Endothelial cell of umbilical vein (primary cell): ENCODE results near the gene MFAP4. TPM values are rescaled to one million over a fixed set of nuclear protein-coding genes. Genes with fewer than 3 reads are reported as not detected.

Experiments used
- BruUV-seq: library from RNA; stranded (reverse); fragments of 400-500 nt; replicated peaks from 2 replicates; lab custom pipeline; 2021; lab: Mats Ljungman, UMichigan
- CTCF ChIA-PET: fragments of 300-600, 350-600 bp; sonication (Branson Sonifier 250); formaldehyde crosslinking; loops from one replicate; lab custom pipeline; 2021; ENCODE audit warnings: antibody characterized with exemption, inconsistent platforms; lab: Charles Lee
- POLR2A ChIA-PET: fragments of 300-600, 350-600 bp; sonication (Branson Sonifier 250); formaldehyde crosslinking; loops from one replicate; lab custom pipeline; 2021; ENCODE audit warnings: antibody characterized with exemption, inconsistent platforms; lab: Charles Lee
- DNase-seq: peaks from one replicate; pipeline ENCODE4 v3.0.0-alpha.2; 2011; ENCODE audit warnings: low read depth, low spot score
- FAIRE-seq: peaks from 2 replicates; lab custom pipeline; 2011; peaks lifted over from hg19 to GRCh38; lab: Jason Lieb, UNC
- H2AFZ ChIP-seq: 2 replicates; pipeline ENCODE4 v1.6.0; 2012; ENCODE audit warnings: low read depth, low read length, control low read depth, inconsistent platforms
- H3K27ac ChIP-seq: 2 replicates; pipeline ENCODE4 v1.5.1; 2011; ENCODE audit warnings: low read depth, mild to moderate bottlenecking, control low read depth, low read length, moderate library complexity; ENCODE audit not compliant: insufficient read depth
- H3K27me3 ChIP-seq, 2 experiments: 2 replicates each; pipeline versions ENCODE4 v1.6.0 to v1.6.1; 2011; ENCODE audit warnings: low read length in 2 of 2, mixed read lengths in 1 of 2; ENCODE audit not compliant: control insufficient read depth in 2 of 2, insufficient read depth in 2 of 2
- H3K36me3 ChIP-seq, 2 experiments: 2 replicates in 1 of 2; 3 replicates in 1 of 2; pipeline ENCODE4 v1.5.1; 2011; ENCODE audit warnings: low read length in 2 of 2, mild to moderate bottlenecking in 1 of 2, moderate library complexity in 1 of 2; ENCODE audit not compliant: control insufficient read depth in 2 of 2, insufficient read depth in 2 of 2; ENCODE audit errors: extremely low read depth in 1 of 2
- H3K4me1 ChIP-seq: 3 replicates; pipeline ENCODE4 v1.5.1; 2011; ENCODE audit warnings: mild to moderate bottlenecking, low read length; ENCODE audit not compliant: control insufficient read depth, insufficient read depth; ENCODE audit errors: extremely low read depth
- H3K4me2 ChIP-seq: 2 replicates; pipeline ENCODE4 v1.6.1; 2011; ENCODE audit warnings: low read length, control low read depth, mixed read lengths; ENCODE audit not compliant: insufficient read depth
- H3K4me3 ChIP-seq, 3 experiments: fragments of 200-600 bp in 1 of 3; sonication (generic), shearing (Covaris generic) in 1 of 3; replicated peaks in 1 of 3; 2 replicates each; pipeline ENCODE4 v1.5.1; 2011 to 2016; ENCODE audit warnings: control low read depth in 3 of 3, low read length in 3 of 3, mild to moderate bottlenecking in 2 of 3, inconsistent platforms in 1 of 3, low read depth in 1 of 3, moderate library complexity in 1 of 3; ENCODE audit not compliant: insufficient read depth in 1 of 3
- H3K79me2 ChIP-seq: 2 replicates; pipeline ENCODE4 v1.6.0; 2012; ENCODE audit warnings: low read length, inconsistent platforms; ENCODE audit not compliant: control insufficient read depth, insufficient read depth
- H3K9ac ChIP-seq: replicated peaks from 2 replicates; pipeline ENCODE3; 2011; ENCODE audit warnings: low read length, control low read depth; ENCODE audit not compliant: insufficient read depth; ENCODE audit errors: extremely low read depth
- H3K9me1 ChIP-seq: replicated peaks from 3 replicates; pipeline ENCODE4 v1.6.0; 2011; ENCODE audit warnings: mild to moderate bottlenecking, low read length; ENCODE audit not compliant: control insufficient read depth, insufficient read depth; ENCODE audit errors: extremely low read depth
- H3K9me3 ChIP-seq: replicated peaks from 2 replicates; pipeline ENCODE4 v1.5.1; 2012; ENCODE audit warnings: low read length, inconsistent platforms; ENCODE audit not compliant: control insufficient read depth, insufficient read depth
- H4K20me1 ChIP-seq: replicated peaks from 2 replicates; pipeline ENCODE3; 2011; ENCODE audit warnings: mild to moderate bottlenecking, low read length; ENCODE audit not compliant: control insufficient read depth, insufficient read depth; ENCODE audit errors: extremely low read depth
- CTCF ChIP-seq, 2 donors: IDR thresholded peaks; 1 replicate in 1 of 2; 2 replicates in 1 of 2; pipeline ENCODE4 v1.5.1; 2011; ENCODE audit warnings: low read length in 2 of 2, mild to moderate bottlenecking in 2 of 2, moderate library complexity in 2 of 2, control low read depth in 1 of 2, inconsistent platforms in 1 of 2, low read depth in 1 of 2; ENCODE audit not compliant: insufficient read depth in 1 of 2; ENCODE audit errors: extremely low read depth in 1 of 2
- EZH2 ChIP-seq: IDR thresholded peaks from 2 replicates; pipeline ENCODE4 v1.6.1; 2012; ENCODE audit warnings: borderline replicate concordance, low read depth, mild to moderate bottlenecking, moderate library complexity, low read length, inconsistent platforms; ENCODE audit not compliant: severe bottlenecking
- FOS ChIP-seq: IDR thresholded peaks from 2 replicates; pipeline ENCODE4 v1.6.1; 2011; ENCODE audit warnings: mild to moderate bottlenecking, low read length, moderate library complexity, borderline replicate concordance; ENCODE audit not compliant: insufficient read depth
- GATA2 ChIP-seq: IDR thresholded peaks from 2 replicates; pipeline ENCODE4 v1.7.0; 2011; ENCODE audit warnings: low read depth, mild to moderate bottlenecking, moderate library complexity, mixed read lengths, low read length; ENCODE audit not compliant: insufficient read length, insufficient read depth
- JUN ChIP-seq: IDR thresholded peaks from 2 replicates; pipeline ENCODE4 v1.6.1; 2011; ENCODE audit warnings: borderline replicate concordance, low read depth; ENCODE audit not compliant: insufficient read length, insufficient read depth
- MAX ChIP-seq: IDR thresholded peaks from 2 replicates; pipeline ENCODE4 v1.6.1; 2011; ENCODE audit not compliant: insufficient read depth, insufficient read length
- MYC ChIP-seq: IDR thresholded peaks from one replicate; pipeline ENCODE4 v1.6.1; 2011; ENCODE audit warnings: mild to moderate bottlenecking, low read depth, low read length
- POLR2A ChIP-seq: IDR thresholded peaks from 2 replicates; pipeline ENCODE4 v1.6.1; 2012; ENCODE audit warnings: low read depth, mild to moderate bottlenecking, control low read depth, low read length
- POLR2AphosphoS5 ChIP-seq: IDR thresholded peaks from 2 replicates; pipeline ENCODE4 v1.6.1; 2012; ENCODE audit warnings: low read depth, mild to moderate bottlenecking, control low read depth, low read length, moderate library complexity; ENCODE audit not compliant: insufficient read depth
- dilution Hi-C: fragments of 300-500 bp; cut with MboI; formaldehyde crosslinking; loops from one replicate; pipeline ENCODE4 v1.15.0; 2019; ENCODE audit warnings: low sequenced_read_pairs; ENCODE audit not compliant: extremely low pct_ligation_motif_present
- intact Hi-C: fragments of 100-400 bp; cut with micrococcal nuclease; formaldehyde crosslinking; loops from one replicate; pipeline ENCODE4 v1.10.0; 2022
- polyA plus RNA-seq, 4 experiments: library from polyadenylated mRNA; depleted of rRNA in 3 of 4; stranded (reverse) in 3 of 4; unstranded in 1 of 4; fragments of >200 nt; gene quantifications; 2 replicates each; pipeline versions ENCODE4 v1.2.1 to v1.2.3, GENCODE V29; 2011 to 2012; ENCODE audit warnings: missing spikeins in 1 of 4
- total RNA-seq: library from RNA; stranded (reverse); gene quantifications from 2 replicates; pipeline ENCODE4 v1.2.3, GENCODE V29; 2021

Gene MFAP4
- total and polyA plus RNA-seq, 2 donors (not counting 3 experiments of a cell fraction or from before 2014, with no cell fraction given), result not detected

- H3K9me1 ChIP-seq, result no peaks in the 10 kb centered on the region
- intact Hi-C loops, result no loop called here
- H3K4me1 ChIP-seq, result peaks cover 8% of the 10 kb centered on the region
- no peak overlapping the region for H3K9ac ChIP-seq
- ChIA-PET POLR2A (no interaction called here), CTCF (interaction anchor here (1.0 to 3.8 kb wide), 4 partner anchors 8 to 397 kb away, joined by 3 to 34 read pairs (median 7); no protein-coding TSS in a partner anchor)
- no peak overlapping the region for H3K4me3 ChIP-seq
- H3K4me2 ChIP-seq, result no peak overlapping the region
- DNase-seq, result no peak
- dilution Hi-C loops, result no loop called here
- H2AFZ ChIP-seq, result no peak overlapping the region
- no peaks in the 10 kb centered on the region for H3K79me2 ChIP-seq
- no peaks in the 10 kb centered on the region for H4K20me1 ChIP-seq
- TF ChIP-seq EZH2 (no peak), GATA2 (no peak), FOS (no peak), JUN (no peak), MYC (no peak), POLR2A (no peak), CTCF (IDR thresholded peaks at IDR 0.05; ENCODE audit: extremely low read depth in 1 of 2, insufficient read depth in 1 of 2, low read depth in 1 of 2, low read length in 2 of 2) (no peak), MAX (no peak), POLR2AphosphoS5 (no peak)
- H3K27ac ChIP-seq, result no peak overlapping the region
- H3K27me3 ChIP-seq, result no peaks in the 10 kb centered on the region
- H3K36me3 ChIP-seq, result no peaks in the 10 kb centered on the region
- FAIRE-seq, result no peak
- no TSS peak for BruUV-seq
- H3K9me3 ChIP-seq, result no peaks in the 10 kb centered on the region
Measured at GRCh38 chr17:19365833-19366636, 21.0 kb downstream of the MFAP4 start.
